Measurements from ENCODE around the gene SEPTIN12. TPM values are rescaled to one million over a fixed set of nuclear protein-coding genes. Genes with fewer than 3 reads are reported as not detected.

Gene SEPTIN12
- total RNA-seq, 1 experiment from 2014 or later: not detected

DNA sequence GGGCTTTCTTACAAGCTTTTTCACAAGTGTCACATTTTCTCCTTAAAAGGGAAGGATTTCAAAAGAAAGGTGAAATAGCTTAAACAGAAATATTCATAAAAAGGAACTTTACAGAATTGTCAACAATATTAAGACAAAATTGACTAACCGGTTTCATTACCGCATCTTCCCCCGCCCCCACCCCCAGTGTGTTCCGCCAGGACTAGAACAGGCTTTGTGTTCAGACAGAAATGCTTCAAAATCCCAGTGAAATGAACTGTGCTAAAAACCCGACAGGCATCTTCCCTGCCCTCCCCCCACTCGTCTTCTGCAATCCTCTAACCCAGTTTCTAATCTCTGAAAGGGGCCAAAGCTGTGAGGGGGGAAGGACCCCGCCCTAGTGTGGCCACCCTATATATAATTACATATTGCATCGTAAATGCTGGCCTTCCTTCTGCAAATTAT is 15.3 kb upstream of the SEPTIN12 start:
- H3K36me3 ChIP-seq (ENCODE audit: control insufficient read depth, insufficient read depth, low read length): no peaks in the 10 kb centered on the region
- in situ Hi-C loops (cut with HindIII; ENCODE audit: low pct_unique_long_range_greater_than_20kb, low sequenced_read_pairs) (no loop called here), intact Hi-C loops (cut with micrococcal nuclease; ENCODE audit: unreplicated experiment) (no loop called here)
- DNase-seq (ENCODE audit: low read depth, low spot score) (no peak), ATAC-seq (no peak)
- peak overlapping the region; percentile 66 to 70; a peak in 3 of 4 replicates for H3K4me3 ChIP-seq (ENCODE audit: low read depth in 2 of 2, low read length in 2 of 2)
- no TSS peak for BruUV-seq (replicated peaks)
- POLR2A ChIA-PET: no interaction called here
- TF ChIP-seq, protein P1, sequence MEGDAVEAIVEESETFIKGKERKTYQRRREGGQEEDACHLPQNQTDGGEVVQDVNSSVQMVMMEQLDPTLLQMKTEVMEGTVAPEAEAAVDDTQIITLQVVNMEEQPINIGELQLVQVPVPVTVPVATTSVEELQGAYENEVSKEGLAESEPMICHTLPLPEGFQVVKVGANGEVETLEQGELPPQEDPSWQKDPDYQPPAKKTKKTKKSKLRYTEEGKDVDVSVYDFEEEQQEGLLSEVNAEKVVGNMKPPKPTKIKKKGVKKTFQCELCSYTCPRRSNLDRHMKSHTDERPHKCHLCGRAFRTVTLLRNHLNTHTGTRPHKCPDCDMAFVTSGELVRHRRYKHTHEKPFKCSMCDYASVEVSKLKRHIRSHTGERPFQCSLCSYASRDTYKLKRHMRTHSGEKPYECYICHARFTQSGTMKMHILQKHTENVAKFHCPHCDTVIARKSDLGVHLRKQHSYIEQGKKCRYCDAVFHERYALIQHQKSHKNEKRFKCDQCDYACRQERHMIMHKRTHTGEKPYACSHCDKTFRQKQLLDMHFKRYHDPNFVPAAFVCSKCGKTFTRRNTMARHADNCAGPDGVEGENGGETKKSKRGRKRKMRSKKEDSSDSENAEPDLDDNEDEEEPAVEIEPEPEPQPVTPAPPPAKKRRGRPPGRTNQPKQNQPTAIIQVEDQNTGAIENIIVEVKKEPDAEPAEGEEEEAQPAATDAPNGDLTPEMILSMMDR (IDR thresholded peaks at IDR 0.05): no peak
- TF ChIP-seq TCF7L2 (IDR thresholded peaks at IDR 0.05; ENCODE audit: low read depth, low read length) (no peak), POLR2AphosphoS5 (IDR thresholded peaks at IDR 0.05; ENCODE audit: low read depth, low read length) (no peak)
- TF ChIP-seq, protein P2, sequence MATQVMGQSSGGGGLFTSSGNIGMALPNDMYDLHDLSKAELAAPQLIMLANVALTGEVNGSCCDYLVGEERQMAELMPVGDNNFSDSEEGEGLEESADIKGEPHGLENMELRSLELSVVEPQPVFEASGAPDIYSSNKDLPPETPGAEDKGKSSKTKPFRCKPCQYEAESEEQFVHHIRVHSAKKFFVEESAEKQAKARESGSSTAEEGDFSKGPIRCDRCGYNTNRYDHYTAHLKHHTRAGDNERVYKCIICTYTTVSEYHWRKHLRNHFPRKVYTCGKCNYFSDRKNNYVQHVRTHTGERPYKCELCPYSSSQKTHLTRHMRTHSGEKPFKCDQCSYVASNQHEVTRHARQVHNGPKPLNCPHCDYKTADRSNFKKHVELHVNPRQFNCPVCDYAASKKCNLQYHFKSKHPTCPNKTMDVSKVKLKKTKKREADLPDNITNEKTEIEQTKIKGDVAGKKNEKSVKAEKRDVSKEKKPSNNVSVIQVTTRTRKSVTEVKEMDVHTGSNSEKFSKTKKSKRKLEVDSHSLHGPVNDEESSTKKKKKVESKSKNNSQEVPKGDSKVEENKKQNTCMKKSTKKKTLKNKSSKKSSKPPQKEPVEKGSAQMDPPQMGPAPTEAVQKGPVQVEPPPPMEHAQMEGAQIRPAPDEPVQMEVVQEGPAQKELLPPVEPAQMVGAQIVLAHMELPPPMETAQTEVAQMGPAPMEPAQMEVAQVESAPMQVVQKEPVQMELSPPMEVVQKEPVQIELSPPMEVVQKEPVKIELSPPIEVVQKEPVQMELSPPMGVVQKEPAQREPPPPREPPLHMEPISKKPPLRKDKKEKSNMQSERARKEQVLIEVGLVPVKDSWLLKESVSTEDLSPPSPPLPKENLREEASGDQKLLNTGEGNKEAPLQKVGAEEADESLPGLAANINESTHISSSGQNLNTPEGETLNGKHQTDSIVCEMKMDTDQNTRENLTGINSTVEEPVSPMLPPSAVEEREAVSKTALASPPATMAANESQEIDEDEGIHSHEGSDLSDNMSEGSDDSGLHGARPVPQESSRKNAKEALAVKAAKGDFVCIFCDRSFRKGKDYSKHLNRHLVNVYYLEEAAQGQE (IDR thresholded peaks at IDR 0.05; ENCODE audit: insufficient read depth in 1 of 2, low read depth in 2 of 2, low read length in 1 of 2): no peak
- H3K27me3 ChIP-seq (ENCODE audit: control insufficient read depth, insufficient read depth, low read length): no peaks in the 10 kb centered on the region
- no peaks in the 10 kb centered on the region for H3K9me3 ChIP-seq (ENCODE audit: control insufficient read depth, insufficient read depth, low read depth, low read length)
- CTCF ChIA-PET: no interaction called here
- H3K4me1 ChIP-seq (ENCODE audit: control insufficient read depth, insufficient read depth, low read length): peaks cover 27% of the 10 kb centered on the region
- H3K27ac ChIP-seq (ENCODE audit: low read length): peak overlapping the region; percentile 85

DNA sequence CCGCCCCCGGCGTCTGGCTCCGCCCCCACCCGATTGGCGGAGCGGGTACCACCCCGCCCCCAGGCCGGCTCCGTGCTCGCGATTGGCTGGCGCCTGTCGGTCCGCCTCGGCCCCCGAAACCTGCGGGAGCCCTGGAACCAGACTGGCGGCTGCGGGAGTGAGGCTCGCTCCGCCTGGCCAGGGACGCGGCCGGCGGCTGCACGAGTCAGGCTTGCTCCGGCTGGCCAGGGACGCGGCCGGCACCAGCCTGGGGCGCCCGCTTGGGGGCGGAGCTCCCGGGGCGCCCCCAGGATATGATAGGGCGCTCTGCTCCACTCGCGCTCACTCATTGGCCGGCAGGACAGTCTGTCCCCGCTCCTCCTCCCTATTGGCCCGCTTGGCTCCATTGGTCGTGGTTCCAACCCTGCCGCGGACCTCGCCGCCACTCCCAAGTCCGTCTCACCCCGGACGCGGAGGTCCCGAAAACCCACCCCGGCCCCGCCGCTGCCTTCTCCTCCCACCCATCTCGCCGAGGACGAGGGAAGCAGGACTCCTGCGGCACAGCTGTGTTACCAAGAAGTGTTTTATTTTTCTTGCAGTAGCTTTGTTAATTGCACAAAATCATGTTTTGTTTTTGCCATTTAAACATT is 14.6 kb upstream of the SEPTIN12 start:
- ChIA-PET CTCF (interaction anchor here (0.7 kb wide), 1 partner anchor 134 kb away, joined by 3 read pairs; no protein-coding TSS in a partner anchor), POLR2A (no interaction called here)
- H3K4me1 ChIP-seq (ENCODE audit: control insufficient read depth, insufficient read depth, low read length): peaks cover 27% of the 10 kb centered on the region
- intact Hi-C loops (cut with micrococcal nuclease; ENCODE audit: unreplicated experiment) (no loop called here), in situ Hi-C loops (cut with HindIII; ENCODE audit: low pct_unique_long_range_greater_than_20kb, low sequenced_read_pairs) (no loop called here)
- ATAC-seq: peak; percentile 94
- peak overlapping the region; percentile 66 to 70 for H3K4me3 ChIP-seq (ENCODE audit: low read depth in 2 of 2, low read length in 2 of 2)
- peak overlapping the region; percentile 85 for H3K27ac ChIP-seq (ENCODE audit: low read length)
- no TSS peak for BruUV-seq (replicated peaks)
- no peaks in the 10 kb centered on the region for H3K36me3 ChIP-seq (ENCODE audit: control insufficient read depth, insufficient read depth, low read length)
- DNase-seq (ENCODE audit: low read depth, low spot score): peak; percentile 58
- H3K9me3 ChIP-seq (ENCODE audit: control insufficient read depth, insufficient read depth, low read depth, low read length): no peaks in the 10 kb centered on the region
- no peaks in the 10 kb centered on the region for H3K27me3 ChIP-seq (ENCODE audit: control insufficient read depth, insufficient read depth, low read length)
- TF ChIP-seq POLR2AphosphoS5 (IDR thresholded peaks at IDR 0.05; ENCODE audit: low read depth, low read length): peak; percentile 39; the same call in 1 of the 2 replicates
- TF ChIP-seq TCF7L2 (IDR thresholded peaks at IDR 0.05; ENCODE audit: low read depth, low read length): no peak
- TF ChIP-seq, protein P2 (IDR thresholded peaks at IDR 0.05; ENCODE audit: insufficient read depth in 1 of 2, low read depth in 2 of 2, low read length in 1 of 2): no peak

Measured in Panc1 (cell line).